Bone marrow (tissue), 2 donors: ENCODE results near the gene BCKDHB.

Source experiments
- DNase-seq, 2 donors: peaks; one replicate each; lab custom pipeline; 2025; lab: John Stamatoyannopoulos, UW

The BCKDHB gene

GRCh38 chr6:80331522-80331921 lies 225.1 kb downstream of the BCKDHB start:
- no peak for DNase-seq

- DNase-seq = no peak
Observed at GRCh38 chr6:80331974-80332373, 225.5 kb downstream of the BCKDHB start.

- DNase-seq = no peak
Observed at GRCh38 chr6:80333342-80333741, 226.9 kb downstream of the BCKDHB start.

GRCh38 chr6:80335121-80335531 lies 228.7 kb downstream of the BCKDHB start:
- no peak for DNase-seq

GRCh38 chr6:80336911-80337310 lies 230.4 kb downstream of the BCKDHB start:
- DNase-seq = no peak

GRCh38 chr6:80338201-80338836 lies 231.8 kb downstream of the BCKDHB start:
- peak in 1 of 2 donors; percentile 21 for DNase-seq

- DNase-seq = no peak
Observed at GRCh38 chr6:80339421-80339820, 232.9 kb downstream of the BCKDHB start.

- no peak for DNase-seq
Observed at GRCh38 chr6:80340280-80340679, 233.8 kb downstream of the BCKDHB start.

GRCh38 chr6:80340686-80341085 lies 234.2 kb downstream of the BCKDHB start:
- no peak for DNase-seq

GRCh38 chr6:80341330-80341729 lies 234.9 kb downstream of the BCKDHB start:
- DNase-seq = no peak

- DNase-seq = no peak
Observed at GRCh38 chr6:80343511-80343910, 237.0 kb downstream of the BCKDHB start.

- no peak for DNase-seq
Observed at GRCh38 chr6:80347101-80347500, 240.6 kb downstream of the BCKDHB start.

GRCh38 chr6:80348263-80348662 lies 241.8 kb downstream of the BCKDHB start:
- DNase-seq = no peak

- DNase-seq = no peak
Observed at GRCh38 chr6:80356000-80356399, 249.5 kb downstream of the BCKDHB start.

GRCh38 chr6:80356545-80356944 lies 250.1 kb downstream of the BCKDHB start:
- DNase-seq = no peak

- DNase-seq = no peak
Observed at GRCh38 chr6:80357081-80357480, 250.6 kb downstream of the BCKDHB start.

- no peak for DNase-seq
Observed at GRCh38 chr6:80357674-80358073, 251.2 kb downstream of the BCKDHB start.

- DNase-seq = no peak
Observed at GRCh38 chr6:80363501-80364122, 257.1 kb downstream of the BCKDHB start.

GRCh38 chr6:80364149-80364548 lies 257.7 kb downstream of the BCKDHB start:
- DNase-seq = no peak

GRCh38 chr6:80366051-80366450 lies 259.6 kb downstream of the BCKDHB start:
- DNase-seq = no peak

- no peak for DNase-seq
Observed at GRCh38 chr6:80366714-80367113, 260.2 kb downstream of the BCKDHB start.

- no peak for DNase-seq
Observed at GRCh38 chr6:80376411-80376810, 269.9 kb downstream of the BCKDHB start.

GRCh38 chr6:80380566-80380965 lies 274.1 kb downstream of the BCKDHB start:
- DNase-seq = no peak

- no peak for DNase-seq
Observed at GRCh38 chr6:80382811-80383210, 276.3 kb downstream of the BCKDHB start.
